Activated CD4-positive, alpha-beta T cell treated with anti-CD3 and anti-CD28 coated beads, Interleukin-2, amount 10 ng/mL, durations not matched to agents 24 days and 14 days (primary cell): ENCODE measurements around the gene SLC24A3. TPM values are rescaled to one million over a fixed set of nuclear protein-coding genes. Genes with fewer than 3 reads are reported as not detected.

ENCODE experiments used
- DNase-seq: peaks from one replicate; pipeline ENCODE4 v3.0.0; 2022
- H3K27ac Mint-ChIP-seq: one replicate; pipeline ENCODE4 v1.8.0; 2022; ENCODE audit warnings: mild to moderate bottlenecking, mixed read lengths
- H3K27me3 Mint-ChIP-seq: one replicate; pipeline ENCODE4 v1.8.0; 2022; ENCODE audit warnings: mixed read lengths
- H3K36me3 Mint-ChIP-seq: one replicate; pipeline ENCODE4 v1.8.0; 2022; ENCODE audit warnings: low read depth, mild to moderate bottlenecking, mixed read lengths
- H3K4me1 Mint-ChIP-seq: one replicate; pipeline ENCODE4 v1.8.0; 2021; ENCODE audit warnings: mixed read lengths
- H3K4me3 Mint-ChIP-seq: one replicate; pipeline ENCODE4 v1.8.0; 2022; ENCODE audit warnings: mild to moderate bottlenecking, moderate library complexity, mixed read lengths
- H3K9me3 Mint-ChIP-seq: one replicate; pipeline ENCODE4 v1.8.0; 2021; ENCODE audit warnings: mixed read lengths
- intact Hi-C: fragments of 100-400 bp; cut with micrococcal nuclease; formaldehyde crosslinking; loops from one replicate; pipeline ENCODE4 v1.15.1; 2023
- total RNA-seq: library from RNA; stranded (reverse); gene quantifications from 2 replicates; pipeline ENCODE4 v1.2.3, GENCODE V29; 2022

SLC24A3 gene
- total RNA-seq, 1 donor from 2014 or later = not detected

- no peak for DNase-seq
- no peaks in the 10 kb centered on the region for H3K27me3 Mint-ChIP-seq
- no peaks in the 10 kb centered on the region for H3K4me1 Mint-ChIP-seq
- intact Hi-C loops = no loop called here
- no peaks in the 10 kb centered on the region for H3K36me3 Mint-ChIP-seq
- no peaks in the 10 kb centered on the region for H3K9me3 Mint-ChIP-seq
- H3K4me3 Mint-ChIP-seq = no peak overlapping the region
- H3K27ac Mint-ChIP-seq = no peak overlapping the region
Measured at GRCh38 chr20:19338380-19338779, 125.9 kb downstream of the SLC24A3 start.

DNA sequence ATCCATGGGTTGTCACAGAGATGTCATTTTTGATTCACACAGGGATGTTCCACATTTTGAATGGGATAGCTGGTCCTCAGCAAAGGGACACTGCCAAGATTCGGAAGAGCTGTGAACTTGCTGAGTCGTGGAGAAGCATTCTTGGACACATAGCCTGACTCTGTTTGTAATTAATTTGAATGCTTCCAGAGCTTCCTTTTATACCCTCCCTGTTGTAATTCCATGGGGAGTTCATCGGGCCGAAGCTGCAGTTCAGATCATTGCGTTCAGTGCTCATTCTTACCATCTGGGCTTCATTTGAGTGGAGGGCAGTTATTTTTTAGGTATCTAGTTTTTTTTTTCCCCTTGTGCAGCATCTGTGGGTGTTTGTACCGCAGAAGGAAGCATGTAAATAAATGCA is 126.5 kb downstream of the SLC24A3 start:
- Mint-ChIP-seq H3K27ac (no peak overlapping the region), H3K4me1 (no peaks in the 10 kb centered on the region), H3K36me3 (no peaks in the 10 kb centered on the region), H3K4me3 (no peak overlapping the region), H3K9me3 (no peaks in the 10 kb centered on the region), H3K27me3 (no peaks in the 10 kb centered on the region)
- DNase-seq = no peak
- intact Hi-C loops = no loop called here

- Mint-ChIP-seq H3K9me3 (no peaks in the 10 kb centered on the region), H3K27ac (no peak overlapping the region), H3K36me3 (no peaks in the 10 kb centered on the region), H3K27me3 (no peaks in the 10 kb centered on the region), H3K4me1 (no peaks in the 10 kb centered on the region), H3K4me3 (no peak overlapping the region)
- no peak for DNase-seq
- intact Hi-C loops = no loop called here
Measured at GRCh38 chr20:19341348-19342053, 129.1 kb downstream of the SLC24A3 start.

- intact Hi-C loops = no loop called here
- Mint-ChIP-seq H3K4me3 (no peak overlapping the region), H3K36me3 (no peaks in the 10 kb centered on the region), H3K27me3 (no peaks in the 10 kb centered on the region), H3K4me1 (no peaks in the 10 kb centered on the region), H3K27ac (no peak overlapping the region), H3K9me3 (no peaks in the 10 kb centered on the region)
- DNase-seq = no peak
Measured at GRCh38 chr20:19344341-19344740, 131.9 kb downstream of the SLC24A3 start.

DNA sequence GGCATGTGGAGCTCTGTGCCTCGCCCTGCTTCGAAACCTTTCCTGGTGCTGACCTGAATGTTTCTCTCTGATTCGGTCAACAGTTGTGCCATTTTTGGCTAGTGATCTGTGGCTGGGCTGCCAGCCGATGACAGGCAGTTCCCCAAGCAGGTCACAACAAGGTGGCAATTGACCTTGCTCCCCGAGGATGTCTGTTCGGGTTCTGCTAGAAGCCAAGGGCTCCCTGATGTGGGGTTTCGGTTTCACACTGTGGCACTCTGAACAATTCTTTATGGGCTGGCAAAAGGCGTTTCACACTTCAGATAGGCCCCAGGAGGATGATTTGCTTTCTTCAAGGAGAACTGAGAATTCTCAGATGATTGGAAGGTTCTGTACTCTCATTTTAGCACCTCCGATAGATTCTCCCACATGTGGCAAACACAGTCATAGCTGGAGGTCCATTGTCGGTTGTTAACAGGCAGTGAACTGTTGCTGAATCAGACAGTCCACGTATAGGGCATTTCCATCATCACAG is 135.6 kb downstream of the SLC24A3 start:
- no peak for DNase-seq
- intact Hi-C loops = no loop called here
- H3K4me3 Mint-ChIP-seq = no peak overlapping the region
- no peaks in the 10 kb centered on the region for H3K36me3 Mint-ChIP-seq
- H3K27me3 Mint-ChIP-seq = no peaks in the 10 kb centered on the region
- H3K9me3 Mint-ChIP-seq = no peaks in the 10 kb centered on the region
- H3K4me1 Mint-ChIP-seq = no peaks in the 10 kb centered on the region
- no peak overlapping the region for H3K27ac Mint-ChIP-seq

DNA sequence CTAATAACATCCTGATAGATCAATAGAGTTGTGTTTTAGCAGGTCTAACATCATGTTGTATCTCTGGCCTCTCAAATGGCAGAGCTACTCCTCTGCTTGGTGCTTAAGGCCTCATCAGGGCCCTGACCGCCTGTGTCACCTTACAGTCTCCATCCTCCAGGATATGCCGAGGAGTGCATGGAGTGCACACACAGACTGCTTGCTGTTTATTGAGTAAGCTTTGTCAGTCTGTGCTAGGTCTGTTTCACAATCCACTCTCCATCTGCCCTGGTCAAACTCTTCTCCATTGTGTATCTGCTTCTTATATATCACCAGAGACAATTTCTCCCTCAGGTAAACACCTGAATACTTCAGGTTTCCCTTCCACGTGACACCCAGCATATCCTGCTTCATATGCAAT is 136.1 kb downstream of the SLC24A3 start:
- H3K4me3 Mint-ChIP-seq = no peak overlapping the region
- no peak overlapping the region for H3K27ac Mint-ChIP-seq
- H3K4me1 Mint-ChIP-seq = no peaks in the 10 kb centered on the region
- DNase-seq = no peak
- no peaks in the 10 kb centered on the region for H3K27me3 Mint-ChIP-seq
- no peaks in the 10 kb centered on the region for H3K9me3 Mint-ChIP-seq
- H3K36me3 Mint-ChIP-seq = no peaks in the 10 kb centered on the region
- intact Hi-C loops = no loop called here

- Mint-ChIP-seq H3K36me3 (no peaks in the 10 kb centered on the region), H3K4me3 (no peak overlapping the region), H3K27me3 (no peaks in the 10 kb centered on the region), H3K9me3 (no peaks in the 10 kb centered on the region), H3K27ac (no peak overlapping the region), H3K4me1 (no peaks in the 10 kb centered on the region)
- intact Hi-C loops = no loop called here
- DNase-seq = no peak
Measured at GRCh38 chr20:19349879-19350278, 137.4 kb downstream of the SLC24A3 start.

GRCh38 chr20:19351542-19351941 is 139.1 kb downstream of the SLC24A3 start:
- DNase-seq = no peak
- Mint-ChIP-seq H3K27ac (no peak overlapping the region), H3K9me3 (no peaks in the 10 kb centered on the region), H3K27me3 (no peaks in the 10 kb centered on the region), H3K36me3 (no peaks in the 10 kb centered on the region), H3K4me1 (no peaks in the 10 kb centered on the region), H3K4me3 (no peak overlapping the region)
- intact Hi-C loops = no loop called here

GRCh38 chr20:19354950-19355349 is 142.5 kb downstream of the SLC24A3 start:
- intact Hi-C loops = no loop called here
- Mint-ChIP-seq H3K4me1 (no peaks in the 10 kb centered on the region), H3K9me3 (no peaks in the 10 kb centered on the region), H3K27me3 (no peaks in the 10 kb centered on the region), H3K4me3 (no peak overlapping the region), H3K27ac (no peak overlapping the region), H3K36me3 (no peaks in the 10 kb centered on the region)
- DNase-seq = no peak

- DNase-seq = no peak
- Mint-ChIP-seq H3K4me1 (no peaks in the 10 kb centered on the region), H3K36me3 (no peaks in the 10 kb centered on the region), H3K27me3 (no peaks in the 10 kb centered on the region), H3K9me3 (no peaks in the 10 kb centered on the region), H3K27ac (no peak overlapping the region), H3K4me3 (no peak overlapping the region)
- intact Hi-C loops = no loop called here
Measured at GRCh38 chr20:19361790-19362189, 149.3 kb downstream of the SLC24A3 start.

GRCh38 chr20:19363476-19363875 is 151.0 kb downstream of the SLC24A3 start:
- intact Hi-C loops = no loop called here
- H3K4me1 Mint-ChIP-seq = no peaks in the 10 kb centered on the region
- no peaks in the 10 kb centered on the region for H3K36me3 Mint-ChIP-seq
- no peaks in the 10 kb centered on the region for H3K9me3 Mint-ChIP-seq
- no peak overlapping the region for H3K27ac Mint-ChIP-seq
- no peak for DNase-seq
- H3K27me3 Mint-ChIP-seq = no peaks in the 10 kb centered on the region
- no peak overlapping the region for H3K4me3 Mint-ChIP-seq

GRCh38 chr20:19367591-19367990 is 155.1 kb downstream of the SLC24A3 start:
- no peaks in the 10 kb centered on the region for H3K36me3 Mint-ChIP-seq
- no peaks in the 10 kb centered on the region for H3K9me3 Mint-ChIP-seq
- H3K4me1 Mint-ChIP-seq = no peaks in the 10 kb centered on the region
- intact Hi-C loops = no loop called here
- H3K4me3 Mint-ChIP-seq = no peak overlapping the region
- no peak overlapping the region for H3K27ac Mint-ChIP-seq
- no peaks in the 10 kb centered on the region for H3K27me3 Mint-ChIP-seq
- DNase-seq = no peak

DNA sequence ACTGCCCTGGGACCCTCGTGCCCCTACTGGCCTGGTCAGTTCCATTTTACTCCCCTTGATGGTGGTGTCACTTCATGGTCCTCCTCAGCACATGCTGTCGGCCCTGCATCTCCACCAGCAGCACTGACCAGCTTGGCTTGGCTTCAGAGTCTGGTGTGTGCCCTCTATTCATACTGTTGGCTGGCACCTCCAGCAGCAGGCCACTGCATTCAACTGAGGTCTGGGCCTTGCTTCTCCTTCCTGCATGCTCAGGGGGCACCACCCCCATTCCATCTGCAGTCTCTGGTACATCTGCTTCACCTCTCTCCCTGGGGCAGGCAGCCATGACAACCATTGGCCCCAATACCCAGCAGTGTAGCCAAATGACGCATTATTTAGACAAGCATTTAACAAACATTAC is 155.9 kb downstream of the SLC24A3 start:
- DNase-seq = no peak
- Mint-ChIP-seq H3K27me3 (no peaks in the 10 kb centered on the region), H3K4me3 (no peak overlapping the region), H3K27ac (no peak overlapping the region), H3K9me3 (no peaks in the 10 kb centered on the region), H3K4me1 (no peaks in the 10 kb centered on the region), H3K36me3 (no peaks in the 10 kb centered on the region)
- intact Hi-C loops = no loop called here

GRCh38 chr20:19370076-19371075 is 157.9 kb downstream of the SLC24A3 start:
- H3K36me3 Mint-ChIP-seq = no peaks in the 10 kb centered on the region
- H3K9me3 Mint-ChIP-seq = no peaks in the 10 kb centered on the region
- no peak for DNase-seq
- no peaks in the 10 kb centered on the region for H3K4me1 Mint-ChIP-seq
- no peak overlapping the region for H3K27ac Mint-ChIP-seq
- no peak overlapping the region for H3K4me3 Mint-ChIP-seq
- intact Hi-C loops = no loop called here
- H3K27me3 Mint-ChIP-seq = no peaks in the 10 kb centered on the region
